Measurements from ENCODE around the gene SPIN4.

- TF ChIP-seq EZH2 (IDR thresholded peaks at IDR 0.05; ENCODE audit: low read depth, unreplicated experiment) (no peak), CTCF (conservative IDR thresholded peaks at IDR 0.05; ENCODE audit: low read depth in 2 of 2) (no peak), NANOG (IDR thresholded peaks at IDR 0.05; ENCODE audit: borderline replicate concordance) (no peak), REST (IDR thresholded peaks at IDR 0.05; ENCODE audit: unreplicated experiment) (no peak), JUNB (IDR thresholded peaks at IDR 0.05; ENCODE audit: unreplicated experiment) (no peak), POLR2AphosphoS5 (IDR thresholded peaks at IDR 0.05; ENCODE audit: low read depth) (no peak), EZH2phosphoT487 (IDR thresholded peaks at IDR 0.05; ENCODE audit: unreplicated experiment) (no peak), STAT1 (IDR thresholded peaks at IDR 0.05; ENCODE audit: unreplicated experiment) (no peak), ZNF331 (CRISPR knock-in tag; IDR thresholded peaks at IDR 0.05; ENCODE audit: low read depth) (no peak), ETS1 (IDR thresholded peaks at IDR 0.05) (no peak)
Measured at GRCh38 chrX:63349307-63349706, 1.8 kb downstream of the SPIN4 start.

Measured in GM23338 (cell line).